Endothelial cell (in vitro differentiated cells): ENCODE data around the gene GOLT1A. TPM values are rescaled to one million over a fixed set of nuclear protein-coding genes. Genes with fewer than 3 reads are reported as not detected.
"Not testable (repeated sequence)": the region's sequence is repeated elsewhere in the genome, so short reads cannot be mapped to it uniquely, and the experiment has no call there.

Experiments used
- DNase-seq: peaks from one replicate; pipeline ENCODE4 v3.0.0; 2021; ENCODE audit warnings: low spot score
- H3K27ac Mint-ChIP-seq: one replicate; pipeline ENCODE4 v1.8.0; 2021; ENCODE audit warnings: mixed read lengths, inconsistent platforms; ENCODE audit not compliant: unreplicated experiment
- H3K27me3 Mint-ChIP-seq: one replicate; pipeline ENCODE4 v1.8.0; 2021; ENCODE audit warnings: mild to moderate bottlenecking, moderate library complexity, mixed read lengths, inconsistent platforms; ENCODE audit not compliant: unreplicated experiment
- H3K36me3 Mint-ChIP-seq: one replicate; pipeline ENCODE4 v1.8.0; 2021; ENCODE audit warnings: mild to moderate bottlenecking, low read depth, mixed read lengths, inconsistent platforms; ENCODE audit not compliant: unreplicated experiment
- H3K4me1 Mint-ChIP-seq: one replicate; pipeline ENCODE4 v1.8.0; 2021; ENCODE audit warnings: mild to moderate bottlenecking, mixed read lengths, inconsistent platforms; ENCODE audit not compliant: unreplicated experiment
- H3K4me3 Mint-ChIP-seq: one replicate; pipeline ENCODE4 v1.8.0; 2021; ENCODE audit warnings: mild to moderate bottlenecking, mixed read lengths, inconsistent platforms; ENCODE audit not compliant: unreplicated experiment
- H3K9me3 Mint-ChIP-seq: one replicate; pipeline ENCODE4 v1.8.0; 2021; ENCODE audit warnings: mixed read lengths, inconsistent platforms; ENCODE audit not compliant: unreplicated experiment
- total RNA-seq: library from RNA; stranded (reverse); fragmentation: NEBNext Ultra II Directional; extraction: Animal tissue kit (Norgen Biotek cat#: 25700); gene quantifications from one replicate; pipeline ENCODE4 v1.2.1, GENCODE V29; 2021; ENCODE audit not compliant: unreplicated experiment
- TF ChIP-seq, protein P1 (sequence below): fragments of 200-600 bp; sonication (generic); IDR thresholded peaks from one replicate; pipeline ENCODE4 v1.5.0; 2021; ENCODE audit warnings: antibody characterized with exemption; ENCODE audit not compliant: unreplicated experiment

GOLT1A gene
- total RNA-seq, 1 donor from 2014 or later = 0.51 TPM

GRCh38 chr1:204246876-204247275 is 33.1 kb upstream of the GOLT1A start:
- Mint-ChIP-seq H3K27me3 (peaks cover 10% of the 10 kb centered on the region), H3K4me1 (peaks cover 2% of the 10 kb centered on the region), H3K9me3 (no peaks in the 10 kb centered on the region), H3K36me3 (peaks cover 6% of the 10 kb centered on the region), H3K4me3 (no peak overlapping the region), H3K27ac (no peak overlapping the region)
- TF ChIP-seq, protein P1, sequence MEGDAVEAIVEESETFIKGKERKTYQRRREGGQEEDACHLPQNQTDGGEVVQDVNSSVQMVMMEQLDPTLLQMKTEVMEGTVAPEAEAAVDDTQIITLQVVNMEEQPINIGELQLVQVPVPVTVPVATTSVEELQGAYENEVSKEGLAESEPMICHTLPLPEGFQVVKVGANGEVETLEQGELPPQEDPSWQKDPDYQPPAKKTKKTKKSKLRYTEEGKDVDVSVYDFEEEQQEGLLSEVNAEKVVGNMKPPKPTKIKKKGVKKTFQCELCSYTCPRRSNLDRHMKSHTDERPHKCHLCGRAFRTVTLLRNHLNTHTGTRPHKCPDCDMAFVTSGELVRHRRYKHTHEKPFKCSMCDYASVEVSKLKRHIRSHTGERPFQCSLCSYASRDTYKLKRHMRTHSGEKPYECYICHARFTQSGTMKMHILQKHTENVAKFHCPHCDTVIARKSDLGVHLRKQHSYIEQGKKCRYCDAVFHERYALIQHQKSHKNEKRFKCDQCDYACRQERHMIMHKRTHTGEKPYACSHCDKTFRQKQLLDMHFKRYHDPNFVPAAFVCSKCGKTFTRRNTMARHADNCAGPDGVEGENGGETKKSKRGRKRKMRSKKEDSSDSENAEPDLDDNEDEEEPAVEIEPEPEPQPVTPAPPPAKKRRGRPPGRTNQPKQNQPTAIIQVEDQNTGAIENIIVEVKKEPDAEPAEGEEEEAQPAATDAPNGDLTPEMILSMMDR = no peak
- no peak for DNase-seq

- TF ChIP-seq, protein P1 = no peak
- Mint-ChIP-seq H3K9me3 (no peaks in the 10 kb centered on the region), H3K4me3 (no peak overlapping the region), H3K27ac (no peak overlapping the region), H3K36me3 (peaks cover 6% of the 10 kb centered on the region), H3K27me3 (no peaks in the 10 kb centered on the region), H3K4me1 (peaks cover 2% of the 10 kb centered on the region)
- no peak for DNase-seq
Measured at GRCh38 chr1:204242920-204243319, 29.1 kb upstream of the GOLT1A start.

GRCh38 chr1:204241914-204242313 is 28.1 kb upstream of the GOLT1A start:
- Mint-ChIP-seq H3K27ac (no peak overlapping the region), H3K27me3 (no peaks in the 10 kb centered on the region), H3K4me3 (no peak overlapping the region), H3K4me1 (peaks cover 2% of the 10 kb centered on the region), H3K36me3 (peaks cover 6% of the 10 kb centered on the region), H3K9me3 (no peaks in the 10 kb centered on the region)
- DNase-seq = no peak
- TF ChIP-seq, protein P1 = no peak

- no peak overlapping the region for H3K27ac Mint-ChIP-seq
- peaks cover 6% of the 10 kb centered on the region for H3K36me3 Mint-ChIP-seq
- H3K27me3 Mint-ChIP-seq = no peaks in the 10 kb centered on the region
- peaks cover 2% of the 10 kb centered on the region for H3K4me1 Mint-ChIP-seq
- TF ChIP-seq, protein P1 = no peak
- no peak overlapping the region for H3K4me3 Mint-ChIP-seq
- DNase-seq = no peak
- no peaks in the 10 kb centered on the region for H3K9me3 Mint-ChIP-seq
Measured at GRCh38 chr1:204241050-204241449, 27.3 kb upstream of the GOLT1A start.

DNA sequence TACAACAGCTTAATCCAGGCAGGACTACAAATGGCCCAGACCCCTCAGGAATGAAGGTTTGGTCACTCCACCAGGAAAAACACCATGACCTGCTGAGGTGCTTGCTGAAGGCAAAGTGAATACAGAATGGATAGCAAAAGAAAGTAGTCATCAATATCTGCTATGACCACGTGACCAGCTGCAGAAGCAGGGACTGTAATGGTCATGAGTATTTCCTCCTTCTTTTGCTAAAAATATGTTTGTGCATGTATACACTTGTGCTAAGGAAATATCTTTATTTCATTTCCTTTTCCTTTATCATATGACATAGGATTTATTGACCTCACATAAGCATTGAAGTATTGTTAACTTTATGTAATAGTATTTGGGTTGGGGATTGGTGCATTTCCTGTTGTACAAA is 26.4 kb upstream of the GOLT1A start:
- Mint-ChIP-seq H3K27me3 (no peaks in the 10 kb centered on the region), H3K4me3 (no peak overlapping the region), H3K4me1 (peaks cover 2% of the 10 kb centered on the region), H3K36me3 (peaks cover 6% of the 10 kb centered on the region), H3K27ac (no peak overlapping the region), H3K9me3 (no peaks in the 10 kb centered on the region)
- no peak for DNase-seq
- TF ChIP-seq, protein P1 = no peak

DNA sequence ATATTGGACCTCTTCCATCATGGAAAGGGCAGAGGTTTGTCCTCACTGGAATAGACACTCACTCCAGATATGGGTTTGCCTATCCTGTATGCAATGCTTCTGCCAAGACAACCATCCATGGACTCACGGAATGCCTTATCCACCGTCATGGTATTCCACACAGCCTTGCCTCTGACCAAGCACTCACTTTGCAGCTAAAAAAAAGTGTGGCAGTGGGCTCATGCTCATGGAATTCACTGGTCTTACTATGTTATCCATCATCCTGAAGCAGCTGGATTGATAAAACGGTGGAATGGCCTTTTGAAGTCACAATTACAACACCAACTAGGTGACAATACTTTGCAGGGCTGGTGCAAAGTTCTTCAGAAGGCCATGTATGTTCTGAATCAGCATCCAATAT is 25.6 kb upstream of the GOLT1A start:
- H3K27me3 Mint-ChIP-seq, H3K36me3 Mint-ChIP-seq, DNase-seq, H3K4me1 Mint-ChIP-seq, H3K27ac Mint-ChIP-seq, H3K4me3 Mint-ChIP-seq, H3K9me3 Mint-ChIP-seq: not testable (repeated sequence)

GRCh38 chr1:204238520-204238919 is 24.7 kb upstream of the GOLT1A start:
- H3K27ac Mint-ChIP-seq, DNase-seq, H3K9me3 Mint-ChIP-seq, H3K27me3 Mint-ChIP-seq, H3K36me3 Mint-ChIP-seq, H3K4me3 Mint-ChIP-seq, H3K4me1 Mint-ChIP-seq: not testable (repeated sequence)

DNA sequence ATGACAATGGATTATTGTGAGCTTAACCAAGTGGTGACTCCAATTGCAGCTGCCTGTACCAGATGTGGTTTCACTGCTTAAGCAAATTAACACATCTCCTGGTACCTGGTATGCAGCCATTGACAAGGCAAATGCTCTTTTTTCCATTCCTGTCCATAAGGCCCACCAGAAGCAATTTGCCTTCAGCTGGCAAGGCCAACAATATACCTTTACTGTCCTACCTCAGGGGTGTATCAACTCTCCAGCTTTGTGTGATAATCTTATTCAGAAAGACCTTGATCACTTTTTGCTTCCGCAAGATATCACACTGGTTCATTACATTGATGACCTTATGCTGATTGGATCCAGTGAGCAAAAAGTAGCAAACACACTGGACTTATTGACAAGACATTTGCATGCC is 23.7 kb upstream of the GOLT1A start:
- not testable (repeated sequence) for DNase-seq, H3K27me3 Mint-ChIP-seq, H3K36me3 Mint-ChIP-seq, H3K4me1 Mint-ChIP-seq, H3K4me3 Mint-ChIP-seq, H3K27ac Mint-ChIP-seq, H3K9me3 Mint-ChIP-seq
